IMR-90 (cell line): ENCODE results near the gene PPP1R14B. TPM values are rescaled to one million over a fixed set of nuclear protein-coding genes. Genes with fewer than 3 reads are reported as not detected.

Experiments
- ATAC-seq: fragments of 200-7000 bp; cut with Tn5 transposase; 2 replicates; pipeline ENCODE4 v1.9.1; 2020; ENCODE audit warnings: low read depth, mild to moderate bottlenecking, moderate library complexity
- BruUV-seq: library from RNA; stranded (reverse); fragments of 400-500 nt; replicated peaks from 2 replicates; lab custom pipeline; 2021; lab: Mats Ljungman, UMichigan
- CTCF ChIA-PET: fragments of 300-600 bp; formaldehyde crosslinking; extraction: SDS; loops from one replicate; lab custom pipeline; 2021; ENCODE audit warnings: antibody characterized with exemption; lab: Yijun Ruan, JAX
- POLR2A ChIA-PET: fragments of 300-600 bp; sonication (Branson Sonifier 250); formaldehyde crosslinking; loops from one replicate; lab custom pipeline; 2022; ENCODE audit warnings: antibody characterized with exemption; ENCODE audit not compliant: unreplicated experiment; lab: Charles Lee
- DNase-seq: peaks from one replicate; pipeline ENCODE4 v3.0.0; 2013
- H2AFZ ChIP-seq: replicated peaks from 2 replicates; pipeline ENCODE3; 2013; ENCODE audit warnings: low read length, mild to moderate bottlenecking; ENCODE audit not compliant: poor library complexity
- H2AK5ac ChIP-seq: 2 replicates; pipeline ENCODE4 v1.6.1; 2013; ENCODE audit warnings: low read depth, low read length, inconsistent platforms
- H2AK9ac ChIP-seq: replicated peaks from 2 replicates; pipeline ENCODE3; 2013; ENCODE audit warnings: mild to moderate bottlenecking, low read depth, low read length, moderate library complexity; ENCODE audit not compliant: poor library complexity
- H2BK120ac ChIP-seq: 2 replicates; pipeline ENCODE4 v1.6.1; 2013; ENCODE audit warnings: low read depth, low read length, inconsistent platforms
- H2BK15ac ChIP-seq: 3 replicates; pipeline ENCODE4 v1.6.1; 2013; ENCODE audit warnings: low read depth, low read length, inconsistent platforms
- H2BK20ac ChIP-seq: 2 replicates; pipeline ENCODE4 v1.6.1; 2013; ENCODE audit warnings: low read depth, mild to moderate bottlenecking, inconsistent platforms, low read length, moderate library complexity
- H2BK5ac ChIP-seq: 2 replicates; pipeline ENCODE4 v1.6.1; 2013; ENCODE audit warnings: mild to moderate bottlenecking, low read depth, low read length, inconsistent platforms; ENCODE audit not compliant: poor library complexity, severe bottlenecking
- H3K14ac ChIP-seq: replicated peaks from 2 replicates; pipeline ENCODE4 v1.6.1; 2013; ENCODE audit warnings: low read depth, low read length, inconsistent platforms
- H3K18ac ChIP-seq: 2 replicates; pipeline ENCODE4 v1.6.1; 2013; ENCODE audit warnings: low read depth, low read length, control low read depth
- H3K23ac ChIP-seq: 2 replicates; pipeline ENCODE4 v1.6.1; 2013; ENCODE audit warnings: low read depth, low read length, inconsistent platforms
- H3K27ac ChIP-seq: 2 replicates; pipeline ENCODE4 v1.5.1; 2013; ENCODE audit warnings: mild to moderate bottlenecking, control low read depth, low read length; ENCODE audit not compliant: insufficient read depth
- H3K27me3 ChIP-seq: 2 replicates; pipeline ENCODE4 v1.6.1; 2013; ENCODE audit warnings: low read length; ENCODE audit not compliant: control insufficient read depth, insufficient read depth
- H3K36me3 ChIP-seq: 2 replicates; pipeline ENCODE4 v1.6.1; 2013; ENCODE audit warnings: low read length, mixed read lengths; ENCODE audit not compliant: control insufficient read depth, insufficient read depth
- H3K4ac ChIP-seq: 2 replicates; pipeline ENCODE4 v1.6.1; 2013; ENCODE audit warnings: low read depth, low read length, inconsistent platforms
- H3K4me1 ChIP-seq: 2 replicates; pipeline ENCODE4 v1.6.1; 2013; ENCODE audit warnings: low read length, mixed read lengths; ENCODE audit not compliant: control insufficient read depth, insufficient read depth
- H3K4me2 ChIP-seq: 2 replicates; pipeline ENCODE4 v1.6.1; 2013; ENCODE audit warnings: low read depth, mild to moderate bottlenecking, control low read depth, low read length, moderate library complexity
- H3K4me3 ChIP-seq: 2 replicates; pipeline ENCODE4 v1.5.1; 2013; ENCODE audit warnings: low read depth, mild to moderate bottlenecking, control low read depth, low read length, moderate library complexity; ENCODE audit not compliant: insufficient read depth
- H3K56ac ChIP-seq: 2 replicates; pipeline ENCODE4 v1.6.1; 2013; ENCODE audit warnings: low read length, inconsistent platforms; ENCODE audit not compliant: insufficient read depth; ENCODE audit errors: extremely low read depth
- H3K79me1 ChIP-seq, 2 experiments: 2 replicates each; pipeline ENCODE4 v1.6.1; 2013; ENCODE audit warnings: low read length in 2 of 2, inconsistent platforms in 1 of 2, low read depth in 1 of 2
- H3K9ac ChIP-seq: 2 replicates; pipeline ENCODE4 v1.6.1; 2013; ENCODE audit warnings: low read depth, low read length, control low read depth
- H3K9me1 ChIP-seq: 2 replicates; pipeline ENCODE4 v1.6.1; 2013; ENCODE audit warnings: low read length, inconsistent platforms; ENCODE audit not compliant: insufficient read depth
- H3K9me3 ChIP-seq: 2 replicates; pipeline ENCODE4 v1.6.1; 2013; ENCODE audit warnings: low read length; ENCODE audit not compliant: control insufficient read depth, insufficient read depth
- H4K20me1 ChIP-seq: 2 replicates; pipeline ENCODE4 v1.6.1; 2013; ENCODE audit warnings: low read length, inconsistent platforms; ENCODE audit not compliant: insufficient read depth
- H4K5ac ChIP-seq: 2 replicates; pipeline ENCODE4 v1.6.1; 2013; ENCODE audit warnings: mild to moderate bottlenecking, low read depth, low read length, control low read depth
- H4K8ac ChIP-seq, 2 experiments: 2 replicates each; pipeline ENCODE4 v1.6.1; 2013; ENCODE audit warnings: low read depth in 2 of 2, low read length in 2 of 2, control low read depth in 1 of 2, inconsistent platforms in 1 of 2
- H4K91ac ChIP-seq: 2 replicates; pipeline ENCODE4 v1.6.1; 2013; ENCODE audit warnings: low read depth, low read length, inconsistent platforms; ENCODE audit not compliant: insufficient read depth
- BHLHE40 ChIP-seq: fragments of 150-350 bp; IDR thresholded peaks from 2 replicates; pipeline ENCODE4 v1.6.1; 2016; ENCODE audit warnings: mild to moderate bottlenecking, low read depth, low read length
- CEBPB ChIP-seq: IDR thresholded peaks from 2 replicates; pipeline ENCODE4 v1.6.1; 2012; ENCODE audit warnings: low read depth, low read length, improper control_type of control experiment
- CHD1 ChIP-seq: IDR thresholded peaks from 2 replicates; pipeline ENCODE4 v1.6.1; 2012; ENCODE audit warnings: low read depth, low read length, improper control_type of control experiment
- CTCF ChIP-seq: conservative IDR thresholded peaks from 2 replicates; pipeline ENCODE4 v1.5.1; 2012; ENCODE audit warnings: mild to moderate bottlenecking, low read depth, low read length, improper control_type of control experiment
- ELK1 ChIP-seq: fragments of 150-350 bp; IDR thresholded peaks from 2 replicates; pipeline ENCODE4 v1.6.1; 2016; ENCODE audit warnings: low read depth, mild to moderate bottlenecking, low read length, moderate library complexity, borderline replicate concordance
- FOS ChIP-seq: fragments of 150-350 bp; IDR thresholded peaks from 2 replicates; pipeline ENCODE4 v1.6.1; 2016; ENCODE audit warnings: low read depth, low read length
- MAFK ChIP-seq: IDR thresholded peaks from 2 replicates; pipeline ENCODE4 v1.6.1; 2012; ENCODE audit warnings: low read depth, low read length, improper control_type of control experiment
- MAZ ChIP-seq: IDR thresholded peaks from 2 replicates; pipeline ENCODE4 v1.6.1; 2012; ENCODE audit warnings: low read depth, mild to moderate bottlenecking, low read length, improper control_type of control experiment, moderate library complexity, borderline replicate concordance
- MXI1 ChIP-seq: IDR thresholded peaks from 2 replicates; pipeline ENCODE4 v1.6.1; 2012; ENCODE audit warnings: low read depth, mild to moderate bottlenecking, low read length, moderate library complexity, borderline replicate concordance
- NFE2L2 ChIP-seq: fragments of 150-350 bp; IDR thresholded peaks from 2 replicates; pipeline ENCODE4 v1.6.1; 2016; ENCODE audit warnings: low read depth, mild to moderate bottlenecking, low read length
- POLR2A ChIP-seq: IDR thresholded peaks from 2 replicates; pipeline ENCODE4 v1.6.1; 2012; ENCODE audit warnings: mild to moderate bottlenecking, low read depth, low read length
- RAD21 ChIP-seq: IDR thresholded peaks from 2 replicates; pipeline ENCODE4 v1.6.1; 2012; ENCODE audit warnings: low read length, improper control_type of control experiment
- RCOR1 ChIP-seq: IDR thresholded peaks from 2 replicates; pipeline ENCODE4 v1.6.1; 2012; ENCODE audit warnings: mild to moderate bottlenecking, low read length, improper control_type of control experiment; ENCODE audit not compliant: insufficient replicate concordance
- RFX5 ChIP-seq: IDR thresholded peaks from 2 replicates; pipeline ENCODE4 v1.8.0; 2012; ENCODE audit warnings: low read depth, mild to moderate bottlenecking, low read length, moderate library complexity
- SMC3 ChIP-seq: fragments of 150-350 bp; IDR thresholded peaks from 2 replicates; pipeline ENCODE4 v1.6.1; 2016; ENCODE audit warnings: low read depth, mild to moderate bottlenecking, antibody characterized with exemption, low read length, moderate library complexity
- WGBS, 2 experiments: methylation state at CpG; one replicate each; pipeline versions ENCODE4 v1.1.5 to v1.1.7; 2013; ENCODE audit warnings: missing lambda C conversion rate in 2 of 2; ENCODE audit not compliant: insufficient read length in 1 of 2; ENCODE audit errors: extremely low coverage in 2 of 2; 5-methylcytosine and 5-hydroxymethylcytosine counted together
- dilution Hi-C: fragments of 300-500 bp; cut with HindIII; formaldehyde crosslinking; loops from one replicate; pipeline ENCODE4 v1.14.3; 2018; ENCODE audit warnings: low sequenced_read_pairs; ENCODE audit not compliant: unreplicated experiment
- in situ Hi-C: fragments of 300-500 bp; cut with MboI; formaldehyde crosslinking; loops from 3 replicates; pipeline ENCODE4 v1.14.3; 2019; ENCODE audit warnings: low sequenced_read_pairs, inconsistent platforms, mixed read lengths
- intact Hi-C: fragments of 100-400 bp; cut with micrococcal nuclease; formaldehyde crosslinking; loops from 2 replicates; pipeline ENCODE4 v1.10.0; 2022
- polyA plus RNA-seq, 3 experiments: library from polyadenylated mRNA; depleted of rRNA; stranded (reverse); fragments of >200 nt; gene quantifications; 2 replicates each; pipeline ENCODE4 v1.2.3, GENCODE V29; 2012; ENCODE audit warnings: low replicate concordance in 1 of 3
- total RNA-seq: library from RNA; depleted of rRNA; stranded (reverse); fragments of >200 nt; gene quantifications from 2 replicates; pipeline ENCODE4 v1.2.3, GENCODE V29; 2012
- TF ChIP-seq, protein P1 (sequence below): fragments of 150-350 bp; IDR thresholded peaks from 2 replicates; pipeline ENCODE4 v1.6.1; 2017; ENCODE audit warnings: mild to moderate bottlenecking, antibody characterized with exemption, low read length, low read depth

PPP1R14B gene
- total and polyA plus RNA-seq, 2 of the 4 experiments (the other 2 are of a cell fraction) = 176 to 257 TPM

- no CpG with 5 or more reads among the region's 3 CpGs for WGBS, 2 experiments
- ChIA-PET CTCF (no interaction called here), POLR2A (no interaction called here)
- no peaks in the 10 kb centered on the region for H3K9me1 ChIP-seq
- no peak overlapping the region for H2BK120ac ChIP-seq
- no peak overlapping the region for H3K23ac ChIP-seq
- H3K4ac ChIP-seq = no peak overlapping the region
- no peak overlapping the region for H4K5ac ChIP-seq
- H3K9ac ChIP-seq = no peak overlapping the region
- H3K4me2 ChIP-seq = no peak overlapping the region
- no peak overlapping the region for H2AFZ ChIP-seq
- dilution Hi-C loops (no loop called here), intact Hi-C loops (no loop called here), in situ Hi-C loops (no loop called here)
- H3K27ac ChIP-seq = no peak overlapping the region
- BruUV-seq = no TSS peak
- peaks cover 5% of the 10 kb centered on the region; the same call in 1 of the 2 replicates for H4K20me1 ChIP-seq
- no peaks in the 10 kb centered on the region for H3K36me3 ChIP-seq
- no peak overlapping the region for H4K8ac ChIP-seq
- H3K4me3 ChIP-seq = no peak overlapping the region
- DNase-seq (no peak), ATAC-seq (no peak)
- no peak overlapping the region for H3K56ac ChIP-seq
- TF ChIP-seq RFX5 = no peak
- TF ChIP-seq POLR2A = no peak
- TF ChIP-seq CTCF = no peak
- no peak for TF ChIP-seq RCOR1
- TF ChIP-seq MAZ = no peak
- no peak for TF ChIP-seq ELK1
- TF ChIP-seq MAFK = no peak
- TF ChIP-seq, protein P1, sequence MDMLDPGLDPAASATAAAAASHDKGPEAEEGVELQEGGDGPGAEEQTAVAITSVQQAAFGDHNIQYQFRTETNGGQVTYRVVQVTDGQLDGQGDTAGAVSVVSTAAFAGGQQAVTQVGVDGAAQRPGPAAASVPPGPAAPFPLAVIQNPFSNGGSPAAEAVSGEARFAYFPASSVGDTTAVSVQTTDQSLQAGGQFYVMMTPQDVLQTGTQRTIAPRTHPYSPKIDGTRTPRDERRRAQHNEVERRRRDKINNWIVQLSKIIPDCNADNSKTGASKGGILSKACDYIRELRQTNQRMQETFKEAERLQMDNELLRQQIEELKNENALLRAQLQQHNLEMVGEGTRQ = no peak
- TF ChIP-seq CEBPB = no peak
- TF ChIP-seq SMC3 = no peak
- no peak for TF ChIP-seq FOS
- TF ChIP-seq MXI1 = no peak
- no peak for TF ChIP-seq CHD1
- no peak for TF ChIP-seq RAD21
- TF ChIP-seq BHLHE40 = no peak
- TF ChIP-seq NFE2L2 = no peak
- H3K4me1 ChIP-seq = peaks cover 4% of the 10 kb centered on the region; the same call in 1 of the 2 replicates
- H2BK20ac ChIP-seq = no peak overlapping the region
- H4K91ac ChIP-seq = no peak overlapping the region
- H2BK5ac ChIP-seq = no peak overlapping the region
- H3K27me3 ChIP-seq = peaks cover 95% of the 10 kb centered on the region
- no peak overlapping the region for H2AK5ac ChIP-seq
- H3K18ac ChIP-seq = no peak overlapping the region
- no peak overlapping the region for H3K14ac ChIP-seq
- H2BK15ac ChIP-seq = no peak overlapping the region
- no peaks in the 10 kb centered on the region for H3K79me1 ChIP-seq
- H3K9me3 ChIP-seq = no peaks in the 10 kb centered on the region
- no peak overlapping the region for H2AK9ac ChIP-seq
Observed at GRCh38 chr11:64294774-64295173, 48.0 kb upstream of the PPP1R14B start.
